Caco-2 (cell line): ENCODE data around the gene SASH3. TPM values are rescaled to one million over a fixed set of nuclear protein-coding genes. Genes with fewer than 3 reads are reported as not detected.

ENCODE experiments used
- BruUV-seq: library from RNA; stranded (reverse); fragments of 400-500 nt; replicated peaks from 2 replicates; lab custom pipeline; 2021; lab: Mats Ljungman, UMichigan
- CTCF ChIA-PET: fragments of 300-600 bp; sonication (Branson Sonifier 250); formaldehyde crosslinking; loops from one replicate; lab custom pipeline; 2022; ENCODE audit warnings: antibody characterized with exemption; lab: Charles Lee
- POLR2A ChIA-PET: fragments of 300-600 bp; sonication (Branson Sonifier 250); formaldehyde crosslinking; loops from one replicate; lab custom pipeline; 2022; ENCODE audit warnings: antibody characterized with exemption; lab: Charles Lee
- DNase-seq, 2 experiments: peaks; one replicate each; pipeline versions ENCODE4 v3.0.0 to v3.0.0-alpha.2; 2020 to 2022
- H3K27me3 ChIP-seq: replicated peaks from 2 replicates; pipeline ENCODE4 v1.6.0; 2011; ENCODE audit warnings: low read length; ENCODE audit not compliant: control insufficient read depth, insufficient read depth
- H3K36me3 ChIP-seq: 2 replicates; pipeline ENCODE4 v1.5.1; 2011; ENCODE audit warnings: low read length; ENCODE audit not compliant: control insufficient read depth, insufficient read depth
- H3K4me1 ChIP-seq: fragments of 250-450 bp; sonication (Bioruptor Pico); 2 replicates; pipeline ENCODE4 v1.5.1; 2020; ENCODE audit warnings: mild to moderate bottlenecking
- H3K4me3 ChIP-seq: 2 replicates; pipeline ENCODE4 v1.5.1; 2011; ENCODE audit warnings: low read depth, mild to moderate bottlenecking, control low read depth, low read length
- H3K9me3 ChIP-seq: fragments of 250-450 bp; sonication (Bioruptor Pico); 2 replicates; pipeline ENCODE4 v1.5.1; 2020; ENCODE audit warnings: mild to moderate bottlenecking, moderate library complexity
- H3K27ac Mint-ChIP-seq: one replicate; pipeline ENCODE4 v1.8.0; 2022; ENCODE audit warnings: mixed read lengths; ENCODE audit not compliant: unreplicated experiment
- H3K27me3 Mint-ChIP-seq: one replicate; pipeline ENCODE4 v1.8.0; 2022; ENCODE audit warnings: mixed read lengths; ENCODE audit not compliant: insufficient read depth, unreplicated experiment
- H3K36me3 Mint-ChIP-seq: one replicate; pipeline ENCODE4 v1.8.0; 2022; ENCODE audit warnings: mild to moderate bottlenecking, mixed read lengths; ENCODE audit not compliant: insufficient read depth, unreplicated experiment
- H3K4me1 Mint-ChIP-seq: one replicate; pipeline ENCODE4 v1.8.0; 2022; ENCODE audit warnings: low read depth, mixed read lengths; ENCODE audit not compliant: unreplicated experiment
- H3K4me3 Mint-ChIP-seq: one replicate; pipeline ENCODE4 v1.8.0; 2022; ENCODE audit warnings: mild to moderate bottlenecking, moderate library complexity, mixed read lengths; ENCODE audit not compliant: unreplicated experiment
- H3K9me3 Mint-ChIP-seq: one replicate; pipeline ENCODE4 v1.8.0; 2022; ENCODE audit warnings: mixed read lengths; ENCODE audit not compliant: unreplicated experiment
- intact Hi-C: fragments of 100-400 bp; cut with micrococcal nuclease; formaldehyde crosslinking; loops from one replicate; pipeline ENCODE4 v1.10.0; 2022; ENCODE audit not compliant: unreplicated experiment
- total RNA-seq: library from RNA; stranded (reverse); gene quantifications from 2 replicates; pipeline ENCODE4 v1.2.3, GENCODE V29; 2022
- TF ChIP-seq, protein P1 (sequence below), 2 experiments: fragments of 200-600 bp in 1 of 2; IDR thresholded peaks; 1 replicate in 1 of 2; 2 replicates in 1 of 2; pipeline versions ENCODE4 v1.5.1 to v1.8.0; 2011 to 2022; ENCODE audit warnings: antibody characterized with exemption in 1 of 2, control low read depth in 1 of 2, inconsistent platforms in 1 of 2, low read depth in 1 of 2, low read length in 1 of 2, mild to moderate bottlenecking in 1 of 2, moderate library complexity in 1 of 2; ENCODE audit not compliant: insufficient read depth in 1 of 2, severe bottlenecking in 1 of 2, unreplicated experiment in 1 of 2

The SASH3 gene
- total RNA-seq, 1 experiment from 2014 or later, result not detected

DNA sequence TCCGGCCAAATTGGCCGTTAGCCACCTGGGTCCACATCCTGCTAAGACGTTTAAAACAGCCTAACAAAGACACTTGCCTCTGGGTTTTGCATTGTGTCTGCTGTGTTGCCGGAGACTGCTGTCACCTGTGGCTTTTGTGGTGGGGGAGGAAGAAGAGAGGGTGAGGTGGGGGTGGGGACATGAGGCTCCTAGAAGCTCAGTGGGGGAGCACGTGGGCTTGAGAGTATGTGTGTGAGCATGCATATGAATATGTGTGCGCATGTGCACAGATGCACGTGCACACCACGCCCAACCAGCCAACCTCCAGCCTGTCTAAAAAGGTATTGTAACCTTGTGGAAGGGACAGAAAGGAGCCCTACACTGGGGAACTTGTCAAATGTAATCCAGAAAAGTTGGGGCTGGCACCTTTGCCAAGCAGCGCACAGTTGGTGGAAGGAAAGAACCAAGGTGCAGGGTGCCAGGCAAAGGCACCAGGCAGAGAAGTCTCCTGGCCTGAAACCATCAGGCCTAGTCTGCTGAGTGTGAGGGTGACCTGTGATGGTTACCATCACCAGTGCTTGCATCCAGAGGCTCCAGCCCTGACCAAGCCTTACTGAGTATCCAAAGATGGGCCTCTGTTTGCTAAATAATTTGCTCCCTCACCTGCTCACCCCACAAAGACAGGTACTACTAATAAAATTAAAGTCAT, 10.1 kb upstream of the SASH3 start:
- ChIA-PET POLR2A (no interaction called here), CTCF (no interaction called here)
- Histone ChIP-seq H3K4me1 (peaks cover 6% of the 10 kb centered on the region; the same call in 1 of the 2 replicates), H3K4me3 (no peak overlapping the region), H3K9me3 (no peaks in the 10 kb centered on the region), H3K27me3 (no peaks in the 10 kb centered on the region), H3K36me3 (no peaks in the 10 kb centered on the region)
- H3K27me3 Mint-ChIP-seq, result no peaks in the 10 kb centered on the region
- DNase-seq, result no peak
- H3K4me3 Mint-ChIP-seq, result no peak overlapping the region
- H3K9me3 Mint-ChIP-seq, result no peaks in the 10 kb centered on the region
- intact Hi-C loops, result no loop called here
- TF ChIP-seq, protein P1, sequence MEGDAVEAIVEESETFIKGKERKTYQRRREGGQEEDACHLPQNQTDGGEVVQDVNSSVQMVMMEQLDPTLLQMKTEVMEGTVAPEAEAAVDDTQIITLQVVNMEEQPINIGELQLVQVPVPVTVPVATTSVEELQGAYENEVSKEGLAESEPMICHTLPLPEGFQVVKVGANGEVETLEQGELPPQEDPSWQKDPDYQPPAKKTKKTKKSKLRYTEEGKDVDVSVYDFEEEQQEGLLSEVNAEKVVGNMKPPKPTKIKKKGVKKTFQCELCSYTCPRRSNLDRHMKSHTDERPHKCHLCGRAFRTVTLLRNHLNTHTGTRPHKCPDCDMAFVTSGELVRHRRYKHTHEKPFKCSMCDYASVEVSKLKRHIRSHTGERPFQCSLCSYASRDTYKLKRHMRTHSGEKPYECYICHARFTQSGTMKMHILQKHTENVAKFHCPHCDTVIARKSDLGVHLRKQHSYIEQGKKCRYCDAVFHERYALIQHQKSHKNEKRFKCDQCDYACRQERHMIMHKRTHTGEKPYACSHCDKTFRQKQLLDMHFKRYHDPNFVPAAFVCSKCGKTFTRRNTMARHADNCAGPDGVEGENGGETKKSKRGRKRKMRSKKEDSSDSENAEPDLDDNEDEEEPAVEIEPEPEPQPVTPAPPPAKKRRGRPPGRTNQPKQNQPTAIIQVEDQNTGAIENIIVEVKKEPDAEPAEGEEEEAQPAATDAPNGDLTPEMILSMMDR (IDR thresholded peaks at IDR 0.05; ENCODE audit: insufficient read depth in 1 of 2, low read depth in 1 of 2, low read length in 1 of 2, severe bottlenecking in 1 of 2, unreplicated experiment in 1 of 2), result no peak
- no peak overlapping the region for H3K27ac Mint-ChIP-seq
- H3K36me3 Mint-ChIP-seq, result no peaks in the 10 kb centered on the region
- no peaks in the 10 kb centered on the region for H3K4me1 Mint-ChIP-seq
- no TSS peak for BruUV-seq

DNA sequence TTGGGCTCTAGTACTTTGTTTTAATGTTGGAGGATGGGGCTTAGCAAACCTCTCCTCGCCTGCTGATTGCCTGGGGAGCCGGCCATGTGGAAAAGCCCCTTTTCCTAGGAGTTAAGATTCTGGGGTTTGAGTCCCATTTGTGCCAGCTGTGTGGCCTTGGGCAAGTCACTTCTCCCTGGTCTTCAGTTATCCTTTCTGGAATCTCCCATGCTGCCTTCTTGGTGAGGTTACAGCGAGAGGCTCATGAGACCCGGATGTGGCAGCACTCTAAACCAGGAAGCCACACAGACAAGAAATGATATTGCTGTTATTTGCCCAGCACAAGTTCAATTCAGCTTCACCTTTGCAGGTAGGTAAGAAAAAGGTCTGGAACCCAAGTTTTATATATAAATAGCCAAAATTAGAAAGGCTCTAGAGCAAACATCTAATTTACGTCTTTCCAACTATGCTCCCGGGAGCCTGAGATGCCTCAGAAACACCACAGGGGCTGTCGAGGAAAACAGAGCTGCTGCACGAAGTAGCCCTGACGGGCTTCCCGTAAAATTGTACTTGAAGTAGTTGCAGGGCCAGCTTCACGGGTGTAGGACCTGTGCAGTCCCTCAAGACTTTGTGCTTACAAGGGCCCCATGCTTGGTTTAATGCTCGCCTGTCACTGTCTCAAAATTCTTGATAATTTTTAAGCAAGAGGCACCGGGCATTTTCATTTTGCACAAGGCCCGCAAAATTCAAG, 8.3 kb upstream of the SASH3 start:
- H3K27ac Mint-ChIP-seq, result no peak overlapping the region
- Histone ChIP-seq H3K27me3 (no peaks in the 10 kb centered on the region), H3K4me1 (peaks cover 6% of the 10 kb centered on the region; the same call in 1 of the 2 replicates), H3K9me3 (no peaks in the 10 kb centered on the region), H3K36me3 (no peaks in the 10 kb centered on the region), H3K4me3 (no peak overlapping the region)
- TF ChIP-seq, protein P1 (IDR thresholded peaks at IDR 0.05; ENCODE audit: insufficient read depth in 1 of 2, low read depth in 1 of 2, low read length in 1 of 2, severe bottlenecking in 1 of 2, unreplicated experiment in 1 of 2), result no peak
- H3K4me1 Mint-ChIP-seq, result no peaks in the 10 kb centered on the region
- no peaks in the 10 kb centered on the region for H3K9me3 Mint-ChIP-seq
- intact Hi-C loops, result no loop called here
- H3K27me3 Mint-ChIP-seq, result no peaks in the 10 kb centered on the region
- POLR2A ChIA-PET, result no interaction called here
- no TSS peak for BruUV-seq
- H3K36me3 Mint-ChIP-seq, result no peaks in the 10 kb centered on the region
- no peak overlapping the region for H3K4me3 Mint-ChIP-seq
- DNase-seq, result no peak
- CTCF ChIA-PET, result no interaction called here

DNA sequence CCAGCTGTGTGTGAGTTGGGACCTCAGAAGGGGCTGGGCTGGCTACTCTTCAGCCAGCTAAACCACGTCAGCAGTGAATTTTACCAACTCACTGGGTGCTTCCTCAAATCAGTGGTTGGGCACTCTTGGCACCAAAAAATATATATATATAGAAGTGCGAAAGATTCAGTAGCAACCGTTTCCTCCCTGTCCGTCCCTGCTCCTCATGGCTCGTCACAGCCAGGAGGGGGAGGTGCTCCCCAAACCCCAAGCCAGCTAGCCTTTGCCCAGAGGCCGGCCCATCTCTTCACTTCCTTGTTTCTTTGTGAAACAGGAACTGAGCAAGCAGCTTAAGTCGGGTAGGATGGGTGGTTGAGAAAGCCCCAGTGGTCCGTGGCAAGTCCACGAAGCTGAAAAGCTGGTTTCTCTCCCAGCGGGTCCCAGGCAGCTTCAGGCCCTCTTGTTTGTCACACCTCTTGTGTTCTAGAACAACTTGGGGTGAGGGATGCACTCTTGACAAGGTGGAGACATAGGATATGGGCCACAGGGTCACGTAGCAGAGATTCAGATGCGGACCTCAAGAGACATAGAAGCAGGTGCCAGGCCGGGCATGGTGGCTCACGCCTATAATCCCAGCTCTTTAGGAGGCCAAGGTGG, 6.8 kb upstream of the SASH3 start:
- no peak overlapping the region for H3K4me3 ChIP-seq
- no peaks in the 10 kb centered on the region for H3K27me3 ChIP-seq
- DNase-seq, result no peak
- intact Hi-C loops, result no loop called here
- H3K4me1 ChIP-seq, result peaks cover 6% of the 10 kb centered on the region; the same call in 1 of the 2 replicates
- H3K4me3 Mint-ChIP-seq, result no peak overlapping the region
- H3K27me3 Mint-ChIP-seq, result no peaks in the 10 kb centered on the region
- ChIA-PET POLR2A (no interaction called here), CTCF (no interaction called here)
- no peaks in the 10 kb centered on the region for H3K36me3 ChIP-seq
- TF ChIP-seq, protein P1 (IDR thresholded peaks at IDR 0.05; ENCODE audit: insufficient read depth in 1 of 2, low read depth in 1 of 2, low read length in 1 of 2, severe bottlenecking in 1 of 2, unreplicated experiment in 1 of 2), result no peak
- H3K27ac Mint-ChIP-seq, result no peak overlapping the region
- no peaks in the 10 kb centered on the region for H3K4me1 Mint-ChIP-seq
- H3K36me3 Mint-ChIP-seq, result no peaks in the 10 kb centered on the region
- no peaks in the 10 kb centered on the region for H3K9me3 Mint-ChIP-seq
- H3K9me3 ChIP-seq, result no peaks in the 10 kb centered on the region
- no TSS peak for BruUV-seq
